Trophoblast cell (in vitro differentiated cells and primary cell): Measurements from ENCODE around the gene BCOR.
A peak's percentile ranks its signal among the peaks of the same experiment; 100 is the strongest.

ENCODE experiments used
- DNase-seq, 2 donors: peaks; one replicate each; pipeline ENCODE4 v3.0.0-alpha.2; 2016
- H2AFZ ChIP-seq: 2 replicates; pipeline ENCODE4 v1.6.1; 2013; ENCODE audit warnings: low read length, moderate library complexity, mild to moderate bottlenecking; ENCODE audit not compliant: insufficient read depth, poor library complexity
- H2AK5ac ChIP-seq: 2 replicates; pipeline ENCODE4 v1.6.1; 2013; ENCODE audit warnings: mild to moderate bottlenecking, low read length
- H2BK120ac ChIP-seq: 2 replicates; pipeline ENCODE4 v1.6.1; 2013; ENCODE audit warnings: low read length, mild to moderate bottlenecking, moderate library complexity; ENCODE audit not compliant: insufficient read depth, poor library complexity
- H2BK12ac ChIP-seq: 2 replicates; pipeline ENCODE4 v1.6.1; 2013; ENCODE audit warnings: mild to moderate bottlenecking, low read length, moderate library complexity
- H2BK5ac ChIP-seq: 2 replicates; pipeline ENCODE4 v1.6.1; 2013; ENCODE audit warnings: low read length, low read depth, moderate library complexity, mild to moderate bottlenecking; ENCODE audit not compliant: poor library complexity
- H3K14ac ChIP-seq: 2 replicates; pipeline ENCODE4 v1.6.1; 2013; ENCODE audit warnings: mild to moderate bottlenecking, low read length
- H3K18ac ChIP-seq: 2 replicates; pipeline ENCODE4 v1.6.1; 2013; ENCODE audit warnings: mild to moderate bottlenecking, low read length
- H3K23ac ChIP-seq: 2 replicates; pipeline ENCODE4 v1.6.1; 2013; ENCODE audit warnings: low read length
- H3K27ac ChIP-seq: 2 replicates; pipeline ENCODE4 v1.5.1; 2013; ENCODE audit warnings: low read depth, mild to moderate bottlenecking, inconsistent platforms, low read length, moderate library complexity
- H3K27me3 ChIP-seq: 2 replicates; pipeline ENCODE4 v1.6.1; 2013; ENCODE audit warnings: inconsistent platforms, mild to moderate bottlenecking, low read length, moderate library complexity; ENCODE audit not compliant: insufficient read depth
- H3K36me3 ChIP-seq, 2 experiments: 1 replicate in 1 of 2; 2 replicates in 1 of 2; pipeline ENCODE4 v1.6.1; 2013; ENCODE audit warnings: low read length in 2 of 2, mild to moderate bottlenecking in 2 of 2, moderate library complexity in 1 of 2; ENCODE audit not compliant: insufficient read depth in 2 of 2, control insufficient read depth in 1 of 2
- H3K4ac ChIP-seq: 2 replicates; pipeline ENCODE4 v1.6.1; 2013; ENCODE audit warnings: low read depth, mild to moderate bottlenecking, low read length, moderate library complexity
- H3K4me1 ChIP-seq, 2 experiments: 1 replicate in 1 of 2; 2 replicates in 1 of 2; pipeline ENCODE4 v1.6.1; 2013; ENCODE audit warnings: low read length in 2 of 2, mild to moderate bottlenecking in 2 of 2, moderate library complexity in 1 of 2; ENCODE audit not compliant: insufficient read depth in 2 of 2, control insufficient read depth in 1 of 2
- H3K4me2 ChIP-seq: 2 replicates; pipeline ENCODE4 v1.6.1; 2013; ENCODE audit warnings: inconsistent platforms, mild to moderate bottlenecking, low read length, moderate library complexity
- H3K4me3 ChIP-seq: 2 replicates; pipeline ENCODE4 v1.5.1; 2013; ENCODE audit warnings: mild to moderate bottlenecking, low read depth, low read length, inconsistent platforms
- H3K79me1 ChIP-seq: one replicate; pipeline ENCODE4 v1.6.1; 2013; ENCODE audit warnings: low read length
- H3K79me2 ChIP-seq: 2 replicates; pipeline ENCODE4 v1.6.1; 2013; ENCODE audit warnings: low read length, mild to moderate bottlenecking; ENCODE audit not compliant: control insufficient read depth, insufficient read depth, poor library complexity
- H3K9ac ChIP-seq: 2 replicates; pipeline ENCODE4 v1.6.1; 2013; ENCODE audit warnings: mild to moderate bottlenecking, low read length
- H3K9me3 ChIP-seq: 2 replicates; pipeline ENCODE4 v1.6.1; 2013; ENCODE audit warnings: low read depth, mild to moderate bottlenecking, control low read depth, inconsistent platforms, low read length; ENCODE audit not compliant: insufficient read depth
- H4K12ac ChIP-seq: 2 replicates; pipeline ENCODE4 v1.6.1; 2013; ENCODE audit warnings: low read depth, mild to moderate bottlenecking, low read length, moderate library complexity
- H4K8ac ChIP-seq: 2 replicates; pipeline ENCODE4 v1.6.1; 2013; ENCODE audit warnings: low read depth, mild to moderate bottlenecking, low read length, moderate library complexity
- H4K91ac ChIP-seq: one replicate; pipeline ENCODE4 v1.6.1; 2013; ENCODE audit warnings: low read depth, mild to moderate bottlenecking, low read length, moderate library complexity
- WGBS: extraction: QIAGEN DNeasy Blood & Tissue Kit; methylation state at CpG from one replicate; pipeline ENCODE4 v1.1.7; 2013; ENCODE audit warnings: missing lambda C conversion rate; ENCODE audit not compliant: insufficient read length, insufficient coverage; ENCODE audit errors: extremely low coverage; 5-methylcytosine and 5-hydroxymethylcytosine counted together

BCOR gene

GRCh38 chrX:40037367-40037766, 60.4 kb downstream of the BCOR start:
- Histone ChIP-seq H3K4me2 (no peak overlapping the region), H2AK5ac (no peak overlapping the region), H3K18ac (no peak overlapping the region), H3K9ac (no peak overlapping the region), H4K91ac (no peak overlapping the region), H3K9me3 (no peaks in the 10 kb centered on the region), H2BK5ac (no peak overlapping the region), H2BK120ac (no peak overlapping the region), H3K36me3 (no peaks in the 10 kb centered on the region), H3K27me3 (no peaks in the 10 kb centered on the region), H3K23ac (no peak overlapping the region), H2AFZ (no peak overlapping the region), H3K4ac (no peak overlapping the region), H3K14ac (no peak overlapping the region), H4K8ac (no peak overlapping the region), H4K12ac (no peak overlapping the region), H3K27ac (no peak overlapping the region), H3K79me1 (no peaks in the 10 kb centered on the region), H3K4me3 (no peak overlapping the region), H3K79me2 (no peaks in the 10 kb centered on the region), H3K4me1 (no peaks in the 10 kb centered on the region), H2BK12ac (no peak overlapping the region)
- no peak for DNase-seq

GRCh38 chrX:40035726-40036125, 62.0 kb downstream of the BCOR start:
- no peak overlapping the region for H3K9ac ChIP-seq
- no peak overlapping the region for H2AK5ac ChIP-seq
- no peak for DNase-seq
- H3K4me3 ChIP-seq, result no peak overlapping the region
- H4K8ac ChIP-seq, result no peak overlapping the region
- H2BK120ac ChIP-seq, result no peak overlapping the region
- H3K23ac ChIP-seq, result no peak overlapping the region
- no CpG with 5 or more reads among the region's 5 CpGs for WGBS
- no peak overlapping the region for H3K4me2 ChIP-seq
- no peak overlapping the region for H3K27ac ChIP-seq
- no peak overlapping the region for H4K91ac ChIP-seq
- no peaks in the 10 kb centered on the region for H3K36me3 ChIP-seq
- no peak overlapping the region for H2AFZ ChIP-seq
- H3K14ac ChIP-seq, result no peak overlapping the region
- no peaks in the 10 kb centered on the region for H3K79me2 ChIP-seq
- no peak overlapping the region for H3K4ac ChIP-seq
- no peak overlapping the region for H3K18ac ChIP-seq
- H2BK5ac ChIP-seq, result no peak overlapping the region
- H2BK12ac ChIP-seq, result no peak overlapping the region
- no peak overlapping the region for H4K12ac ChIP-seq
- H3K27me3 ChIP-seq, result no peaks in the 10 kb centered on the region
- no peaks in the 10 kb centered on the region for H3K4me1 ChIP-seq
- no peaks in the 10 kb centered on the region for H3K9me3 ChIP-seq
- no peaks in the 10 kb centered on the region for H3K79me1 ChIP-seq

- H3K79me1 ChIP-seq, result no peaks in the 10 kb centered on the region
- peak; percentile 94 to 95 for DNase-seq
- H4K12ac ChIP-seq, result no peak overlapping the region
- H3K9me3 ChIP-seq, result no peaks in the 10 kb centered on the region
- H3K9ac ChIP-seq, result no peak overlapping the region
- no peak overlapping the region for H3K23ac ChIP-seq
- WGBS, result no CpG with 5 or more reads among the region's 5 CpGs
- no peak overlapping the region for H4K91ac ChIP-seq
- no peak overlapping the region for H3K4me3 ChIP-seq
- no peak overlapping the region for H2AK5ac ChIP-seq
- H4K8ac ChIP-seq, result no peak overlapping the region
- no peak overlapping the region for H3K27ac ChIP-seq
- no peaks in the 10 kb centered on the region for H3K79me2 ChIP-seq
- no peak overlapping the region for H2BK12ac ChIP-seq
- no peaks in the 10 kb centered on the region for H3K4me1 ChIP-seq
- no peak overlapping the region for H2BK120ac ChIP-seq
- H3K36me3 ChIP-seq, result no peaks in the 10 kb centered on the region
- no peak overlapping the region for H3K4ac ChIP-seq
- H3K27me3 ChIP-seq, result no peaks in the 10 kb centered on the region
- no peak overlapping the region for H3K4me2 ChIP-seq
- H3K14ac ChIP-seq, result no peak overlapping the region
- H3K18ac ChIP-seq, result no peak overlapping the region
- no peak overlapping the region for H2AFZ ChIP-seq
- H2BK5ac ChIP-seq, result no peak overlapping the region
These were observed 65.8 kb downstream of the BCOR start for GRCh38 chrX:40031911-40032310.

GRCh38 chrX:40030205-40030604, 67.6 kb downstream of the BCOR start:
- Histone ChIP-seq H4K12ac (no peak overlapping the region), H4K8ac (no peak overlapping the region), H2AFZ (no peak overlapping the region), H3K79me2 (no peaks in the 10 kb centered on the region), H3K9me3 (no peaks in the 10 kb centered on the region), H3K4ac (no peak overlapping the region), H2AK5ac (no peak overlapping the region), H3K4me1 (no peaks in the 10 kb centered on the region), H3K14ac (no peak overlapping the region), H3K23ac (no peak overlapping the region), H3K9ac (no peak overlapping the region), H3K4me3 (no peak overlapping the region), H3K79me1 (no peaks in the 10 kb centered on the region), H3K4me2 (no peak overlapping the region), H4K91ac (no peak overlapping the region), H2BK12ac (no peak overlapping the region), H3K27ac (no peak overlapping the region), H3K18ac (no peak overlapping the region), H2BK5ac (no peak overlapping the region), H2BK120ac (no peak overlapping the region), H3K36me3 (no peaks in the 10 kb centered on the region), H3K27me3 (no peaks in the 10 kb centered on the region)
- no peak for DNase-seq
- WGBS, result no CpG with 5 or more reads among the region's 3 CpGs
